Activated CD4-positive, alpha-beta T cell treated with anti-CD3 and anti-CD28 coated beads for 24 hours (primary cell): ENCODE measurements around the gene DNAH17.

Source experiments
- DNase-seq, 2 donors: peaks; one replicate each; pipeline ENCODE4 v3.0.0-alpha.2; 2020; ENCODE audit warnings: low read depth in 2 of 2

Gene DNAH17

GRCh38 chr17:78450696-78451345, 126.4 kb downstream of the DNAH17 start:
- no peak for DNase-seq

GRCh38 chr17:78449983-78450595, 127.1 kb downstream of the DNAH17 start:
- no peak for DNase-seq

- no peak for DNase-seq
Observed at GRCh38 chr17:78448356-78448993, 128.7 kb downstream of the DNAH17 start.

- no peak for DNase-seq
Observed at GRCh38 chr17:78446833-78447232, 130.4 kb downstream of the DNAH17 start.

- DNase-seq = no peak
Observed at GRCh38 chr17:78444392-78444791, 132.8 kb downstream of the DNAH17 start.

GRCh38 chr17:78442648-78443218, 134.5 kb downstream of the DNAH17 start:
- no peak for DNase-seq

- no peak for DNase-seq
Observed at GRCh38 chr17:78441271-78441971, 135.8 kb downstream of the DNAH17 start.

- no peak for DNase-seq
Observed at GRCh38 chr17:78438694-78439325, 138.4 kb downstream of the DNAH17 start.

GRCh38 chr17:78438271-78438691, 138.9 kb downstream of the DNAH17 start:
- no peak for DNase-seq

- no peak for DNase-seq
Observed at GRCh38 chr17:78437508-78438169, 139.6 kb downstream of the DNAH17 start.

GRCh38 chr17:78435330-78436005, 141.7 kb downstream of the DNAH17 start:
- no peak for DNase-seq

GRCh38 chr17:78434455-78435329, 142.5 kb downstream of the DNAH17 start:
- no peak for DNase-seq

- no peak for DNase-seq
Observed at GRCh38 chr17:78433780-78434335, 143.3 kb downstream of the DNAH17 start.

- no peak for DNase-seq
Observed at GRCh38 chr17:78433013-78433727, 144.0 kb downstream of the DNAH17 start.

- no peak for DNase-seq
Observed at GRCh38 chr17:78432226-78433012, 144.8 kb downstream of the DNAH17 start.

GRCh38 chr17:78431692-78431958, 145.6 kb downstream of the DNAH17 start:
- DNase-seq = no peak

- DNase-seq = no peak
Observed at GRCh38 chr17:78430892-78431691, 146.1 kb downstream of the DNAH17 start.
